ENCODE data around the gene ATP8A1.

The ATP8A1 gene

GRCh38 chr4:42501624-42502401 is 155.1 kb downstream of the ATP8A1 start:
- no peak for TF ChIP-seq CTCF (IDR thresholded peaks at IDR 0.05; ENCODE audit: insufficient read depth, low read depth, low read length, missing control alignments)
- H3K4me3 ChIP-seq (ENCODE audit: low read length) = no peak overlapping the region
- DNase-seq (ENCODE audit: low read depth) = no peak

- no peak for DNase-seq (ENCODE audit: low read depth)
- TF ChIP-seq CTCF (IDR thresholded peaks at IDR 0.05; ENCODE audit: insufficient read depth, low read depth, low read length, missing control alignments) = no peak
- H3K4me3 ChIP-seq (ENCODE audit: low read length) = no peak overlapping the region
These were observed 158.9 kb downstream of the ATP8A1 start for GRCh38 chr4:42498040-42498439.

- TF ChIP-seq CTCF (IDR thresholded peaks at IDR 0.05; ENCODE audit: insufficient read depth, low read depth, low read length, missing control alignments) = no peak
These were observed 159.6 kb downstream of the ATP8A1 start for GRCh38 chr4:42497142-42497910.

GRCh38 chr4:42492962-42493361 is 163.9 kb downstream of the ATP8A1 start:
- no peak overlapping the region for H3K4me3 ChIP-seq (ENCODE audit: low read length)
- no peak for TF ChIP-seq CTCF (IDR thresholded peaks at IDR 0.05; ENCODE audit: insufficient read depth, low read depth, low read length, missing control alignments)
- DNase-seq (ENCODE audit: low read depth) = no peak

More at GRCh38 chr4:42497142-42497910, 159.6 kb downstream of the ATP8A1 start:
- DNase-seq (ENCODE audit: low read depth) = no peak
- H3K4me3 ChIP-seq (ENCODE audit: low read length) = no peak overlapping the region

GRCh38 chr4:42490015-42490414 is 166.9 kb downstream of the ATP8A1 start:
- no peak for TF ChIP-seq CTCF (IDR thresholded peaks at IDR 0.05; ENCODE audit: insufficient read depth, low read depth, low read length, missing control alignments)
- DNase-seq (ENCODE audit: low read depth) = no peak

GRCh38 chr4:42489095-42489494 is 167.8 kb downstream of the ATP8A1 start:
- no peak overlapping the region for H3K4me3 ChIP-seq (ENCODE audit: low read length)
- no peak for TF ChIP-seq CTCF (IDR thresholded peaks at IDR 0.05; ENCODE audit: insufficient read depth, low read depth, low read length, missing control alignments)
- no peak for DNase-seq (ENCODE audit: low read depth)

More at GRCh38 chr4:42490015-42490414, 166.9 kb downstream of the ATP8A1 start:
- H3K4me3 ChIP-seq (ENCODE audit: low read length) = no peak overlapping the region

Data from epithelial cell of esophagus (primary cell).